Osteocyte (in vitro differentiated cells): ENCODE data around the gene CLMP. TPM values are rescaled to one million over a fixed set of nuclear protein-coding genes. Genes with fewer than 3 reads are reported as not detected.
A peak's percentile ranks its signal among the peaks of the same experiment; 100 is the strongest.

Experiments used
- DNase-seq: peaks from one replicate; pipeline ENCODE4 v3.0.0; 2021; ENCODE audit warnings: mixed read lengths; ENCODE audit not compliant: unreplicated experiment; ENCODE audit errors: extremely low spot score
- H3K27ac Mint-ChIP-seq: one replicate; pipeline ENCODE4 v1.8.0; 2021; ENCODE audit warnings: mild to moderate bottlenecking, mixed read lengths; ENCODE audit not compliant: unreplicated experiment
- H3K27me3 Mint-ChIP-seq: one replicate; pipeline ENCODE4 v1.8.0; 2021; ENCODE audit warnings: mixed read lengths; ENCODE audit not compliant: unreplicated experiment
- H3K36me3 Mint-ChIP-seq: one replicate; pipeline ENCODE4 v1.8.0; 2021; ENCODE audit warnings: mixed read lengths; ENCODE audit not compliant: unreplicated experiment
- H3K4me1 Mint-ChIP-seq: one replicate; pipeline ENCODE4 v1.8.0; 2021; ENCODE audit warnings: mixed read lengths; ENCODE audit not compliant: unreplicated experiment
- H3K4me3 Mint-ChIP-seq: one replicate; pipeline ENCODE4 v1.8.0; 2021; ENCODE audit warnings: mild to moderate bottlenecking, moderate library complexity, mixed read lengths; ENCODE audit not compliant: unreplicated experiment
- H3K9me3 Mint-ChIP-seq: one replicate; pipeline ENCODE4 v1.8.0; 2021; ENCODE audit warnings: mixed read lengths; ENCODE audit not compliant: unreplicated experiment
- total RNA-seq: library from RNA; stranded (reverse); gene quantifications from 2 replicates; pipeline ENCODE4 v1.2.1, GENCODE V29; 2021
- TF ChIP-seq, protein P1 (sequence below): fragments of 200-600 bp; sonication (generic); IDR thresholded peaks from 2 replicates; pipeline ENCODE4 v1.5.0; 2021; ENCODE audit warnings: antibody characterized with exemption, mild to moderate bottlenecking, moderate library complexity

Gene CLMP
- total RNA-seq, 1 donor from 2014 or later = 24.8 TPM

DNA sequence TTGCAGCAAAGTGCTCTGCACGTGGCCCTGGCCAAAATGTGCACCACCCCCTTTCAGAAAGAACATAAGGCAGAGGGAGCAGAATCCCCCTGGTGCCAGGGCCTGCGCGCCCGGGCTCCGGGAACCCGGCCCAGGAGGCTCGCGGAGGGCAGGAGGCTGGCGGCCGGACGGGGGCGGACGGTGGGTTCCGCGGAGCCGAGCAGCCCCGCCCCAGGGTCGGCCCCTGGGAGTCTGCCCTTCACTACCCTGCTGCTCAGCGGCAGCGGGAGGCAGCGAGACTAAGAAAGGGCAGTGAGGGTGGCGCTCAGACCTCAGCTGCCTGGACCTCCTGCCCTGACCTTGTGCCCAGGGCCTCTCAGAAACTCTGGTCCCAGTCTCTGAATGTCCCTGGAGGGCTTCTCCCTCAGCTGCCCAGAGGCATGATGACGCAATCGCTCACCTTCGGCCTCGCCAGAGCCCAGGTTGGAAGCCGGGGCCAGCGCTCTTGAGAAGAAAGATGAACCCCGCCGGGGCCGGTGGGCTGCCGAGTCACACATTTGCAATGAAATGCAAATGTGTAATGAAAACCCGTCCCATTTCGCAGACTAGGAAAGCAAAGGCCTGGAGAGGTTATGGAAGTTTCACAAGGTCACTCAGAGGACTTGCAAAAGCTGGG, 1.1 kb upstream of the CLMP start:
- Mint-ChIP-seq H3K4me3 (peak overlapping the region; percentile 76), H3K4me1 (peaks cover 31% of the 10 kb centered on the region), H3K27me3 (peaks cover 3% of the 10 kb centered on the region), H3K27ac (no peak overlapping the region), H3K9me3 (no peaks in the 10 kb centered on the region), H3K36me3 (no peaks in the 10 kb centered on the region)
- no peak for DNase-seq
- TF ChIP-seq, protein P1, sequence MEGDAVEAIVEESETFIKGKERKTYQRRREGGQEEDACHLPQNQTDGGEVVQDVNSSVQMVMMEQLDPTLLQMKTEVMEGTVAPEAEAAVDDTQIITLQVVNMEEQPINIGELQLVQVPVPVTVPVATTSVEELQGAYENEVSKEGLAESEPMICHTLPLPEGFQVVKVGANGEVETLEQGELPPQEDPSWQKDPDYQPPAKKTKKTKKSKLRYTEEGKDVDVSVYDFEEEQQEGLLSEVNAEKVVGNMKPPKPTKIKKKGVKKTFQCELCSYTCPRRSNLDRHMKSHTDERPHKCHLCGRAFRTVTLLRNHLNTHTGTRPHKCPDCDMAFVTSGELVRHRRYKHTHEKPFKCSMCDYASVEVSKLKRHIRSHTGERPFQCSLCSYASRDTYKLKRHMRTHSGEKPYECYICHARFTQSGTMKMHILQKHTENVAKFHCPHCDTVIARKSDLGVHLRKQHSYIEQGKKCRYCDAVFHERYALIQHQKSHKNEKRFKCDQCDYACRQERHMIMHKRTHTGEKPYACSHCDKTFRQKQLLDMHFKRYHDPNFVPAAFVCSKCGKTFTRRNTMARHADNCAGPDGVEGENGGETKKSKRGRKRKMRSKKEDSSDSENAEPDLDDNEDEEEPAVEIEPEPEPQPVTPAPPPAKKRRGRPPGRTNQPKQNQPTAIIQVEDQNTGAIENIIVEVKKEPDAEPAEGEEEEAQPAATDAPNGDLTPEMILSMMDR = no peak

DNA sequence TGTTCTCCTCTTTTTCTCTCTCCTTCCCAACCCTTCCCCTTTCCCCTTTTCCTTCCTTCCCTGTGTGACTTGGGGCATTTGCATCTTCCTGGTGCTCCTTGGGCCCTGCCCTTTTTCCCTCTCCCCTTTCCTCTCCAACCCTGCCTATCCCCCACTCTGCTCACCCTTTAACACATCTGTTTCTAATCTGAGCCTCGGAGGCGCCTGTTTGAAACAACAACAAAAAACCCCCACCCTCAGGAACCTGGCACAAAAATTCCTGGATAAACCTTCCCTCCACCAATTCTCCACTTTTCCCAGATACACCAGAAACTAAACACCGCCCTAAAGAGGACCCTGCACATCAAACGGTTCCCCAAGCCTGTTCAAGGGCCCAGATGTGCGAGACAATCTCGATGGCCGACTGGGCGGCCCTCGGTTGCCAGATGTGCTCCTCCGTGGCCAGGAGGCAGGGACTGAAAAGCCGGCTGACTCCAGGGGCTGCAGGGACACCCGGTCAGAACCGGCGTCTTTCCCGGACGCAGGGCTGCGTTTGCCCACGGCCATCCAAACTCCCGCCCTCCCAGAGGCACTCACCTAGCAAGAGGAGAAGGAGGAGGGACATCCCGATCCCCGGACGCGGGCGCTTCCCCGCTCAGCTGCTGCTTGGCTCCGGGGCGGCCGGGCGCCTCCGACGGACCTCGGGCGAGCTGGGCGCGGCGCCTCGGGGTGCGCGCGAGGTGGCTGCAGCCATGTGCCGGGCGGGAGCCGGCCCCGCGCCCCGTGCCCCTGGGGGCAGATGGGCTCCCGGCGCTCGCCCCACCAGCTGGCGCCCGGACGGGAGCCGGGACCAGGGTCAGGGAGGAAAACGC, 486 bp downstream of the CLMP start:
- Mint-ChIP-seq H3K9me3 (no peaks in the 10 kb centered on the region), H3K36me3 (no peaks in the 10 kb centered on the region), H3K4me3 (peak overlapping the region; percentile 79), H3K27me3 (peaks cover 2% of the 10 kb centered on the region), H3K27ac (peak overlapping the region; percentile 87), H3K4me1 (peaks cover 32% of the 10 kb centered on the region)
- TF ChIP-seq, protein P1 = no peak
- no peak for DNase-seq

DNA sequence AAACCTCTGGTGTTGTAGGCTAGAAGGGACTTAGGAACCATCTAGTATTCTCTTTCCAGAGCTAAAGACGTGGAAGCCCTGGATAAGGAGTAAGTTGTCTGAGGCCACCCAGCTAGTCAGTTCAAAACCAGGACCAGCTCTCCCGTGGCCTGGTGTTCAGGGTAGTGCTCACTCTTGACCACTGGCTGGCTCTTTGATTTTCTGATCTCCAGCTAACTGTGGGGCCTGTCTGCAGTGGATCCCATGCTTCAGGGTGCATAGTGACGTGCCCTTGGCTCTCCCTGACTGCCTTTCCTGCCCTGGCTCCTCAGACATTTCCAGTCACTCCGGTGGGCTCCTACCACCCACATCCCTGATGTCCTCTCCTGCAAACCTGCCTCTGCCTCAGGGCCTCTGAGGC, 1.3 kb downstream of the CLMP start:
- H3K4me3 Mint-ChIP-seq = peak overlapping the region; percentile 79
- no peaks in the 10 kb centered on the region for H3K36me3 Mint-ChIP-seq
- TF ChIP-seq, protein P1 = no peak
- H3K9me3 Mint-ChIP-seq = no peaks in the 10 kb centered on the region
- peaks cover 35% of the 10 kb centered on the region for H3K4me1 Mint-ChIP-seq
- no peaks in the 10 kb centered on the region for H3K27me3 Mint-ChIP-seq
- DNase-seq = no peak
- H3K27ac Mint-ChIP-seq = peak overlapping the region; percentile 87

DNA sequence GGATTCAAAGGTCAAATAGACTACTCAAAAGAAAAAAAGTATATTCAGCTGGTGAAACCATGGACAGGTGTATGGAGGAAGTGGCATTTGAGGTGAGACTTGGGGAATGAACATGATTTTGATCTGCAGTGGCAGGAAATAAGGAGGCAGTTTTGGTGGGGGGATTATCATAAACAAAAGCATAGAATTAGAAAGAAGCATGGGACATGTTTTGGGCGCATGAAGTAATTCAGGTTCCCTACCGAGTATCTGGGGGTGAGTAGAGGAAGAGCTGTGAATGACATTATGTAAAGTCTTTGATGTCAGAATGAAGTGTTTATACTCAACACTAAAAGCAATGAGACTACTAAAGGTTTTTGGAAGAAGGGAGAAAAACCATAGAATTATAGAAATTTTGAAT, 3.1 kb downstream of the CLMP start:
- no peaks in the 10 kb centered on the region for H3K9me3 Mint-ChIP-seq
- H3K4me1 Mint-ChIP-seq = peaks cover 48% of the 10 kb centered on the region
- H3K4me3 Mint-ChIP-seq = no peak overlapping the region
- TF ChIP-seq, protein P1 = no peak
- H3K27ac Mint-ChIP-seq = no peak overlapping the region
- no peak for DNase-seq
- no peaks in the 10 kb centered on the region for H3K27me3 Mint-ChIP-seq
- H3K36me3 Mint-ChIP-seq = no peaks in the 10 kb centered on the region

DNA sequence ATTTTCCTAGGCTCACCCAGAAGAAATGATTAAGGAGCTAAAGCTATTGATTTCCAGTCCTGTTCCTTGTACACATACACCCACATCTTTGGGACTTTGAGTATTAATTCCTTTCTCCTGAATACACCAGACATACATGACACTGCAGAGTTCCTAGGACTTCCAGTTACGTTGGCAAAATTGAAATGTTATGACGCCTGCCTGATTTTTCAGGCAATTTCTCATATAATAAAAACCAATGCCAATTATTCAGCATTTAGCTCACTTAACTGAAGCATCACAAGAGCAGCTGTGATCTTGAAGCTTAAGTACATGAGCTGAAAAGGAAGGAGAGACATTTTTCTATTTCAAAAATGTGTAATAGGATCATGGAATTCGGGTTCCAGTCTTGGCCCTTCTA, 4.5 kb downstream of the CLMP start:
- no peak for DNase-seq
- Mint-ChIP-seq H3K4me3 (no peak overlapping the region), H3K27me3 (no peaks in the 10 kb centered on the region), H3K4me1 (peaks cover 53% of the 10 kb centered on the region), H3K27ac (no peak overlapping the region), H3K9me3 (no peaks in the 10 kb centered on the region), H3K36me3 (no peaks in the 10 kb centered on the region)
- TF ChIP-seq, protein P1 = no peak
